GM12878 (cell line): ENCODE results near the gene STON1. TPM values are rescaled to one million over a fixed set of nuclear protein-coding genes. Genes with fewer than 3 reads are reported as not detected.
"Not testable (repeated sequence)": the region's sequence is repeated elsewhere in the genome, so short reads cannot be mapped to it uniquely, and the experiment has no call there.

ENCODE experiments used
- ATAC-seq: fragments of 200-7000 bp; cut with Tn5 transposase; 3 replicates; pipeline ENCODE4 v1.9.1; 2020; ENCODE audit warnings: mild to moderate bottlenecking, moderate library complexity
- BruUV-seq: library from RNA; stranded (reverse); fragments of 400-500 nt; replicated peaks from 2 replicates; lab custom pipeline; 2021; lab: Mats Ljungman, UMichigan
- CTCF ChIA-PET: fragments of 300-600 bp; sonication (Branson Sonifier 250); formaldehyde crosslinking; extraction: SDS; loops from one replicate; lab custom pipeline; 2021; ENCODE audit warnings: inconsistent platforms; lab: Yijun Ruan, JAX
- POLR2A ChIA-PET: fragments of 350-600 bp; formaldehyde crosslinking; extraction: SDS; loops from one replicate; lab custom pipeline; 2021; ENCODE audit warnings: inconsistent platforms; lab: Charles Lee
- RAD21 ChIA-PET: fragments of 300-600 bp; sonication (Branson Sonifier 250); formaldehyde crosslinking; loops from one replicate; lab custom pipeline; 2023; ENCODE audit warnings: antibody characterized with exemption; ENCODE audit not compliant: unreplicated experiment; lab: Charles Lee
- SMC1A ChIA-PET: fragments of 300-600 bp; sonication (Branson Sonifier 250); formaldehyde crosslinking; loops from one replicate; lab custom pipeline; 2023; ENCODE audit not compliant: unreplicated experiment, uncharacterized antibody; lab: Charles Lee
- DNase-seq: peaks from one replicate; pipeline ENCODE4 v3.0.0-alpha.2; 2011; ENCODE audit warnings: low read depth, low spot score
- FAIRE-seq: peaks from 3 replicates; lab custom pipeline; 2011; peaks lifted over from hg19 to GRCh38; lab: Jason Lieb, UNC
- H2AFZ ChIP-seq: 2 replicates; pipeline ENCODE4 v1.6.0; 2011; ENCODE audit warnings: low read depth, low read length, control low read depth; ENCODE audit not compliant: control insufficient read depth
- H3K27ac ChIP-seq: 2 replicates; pipeline ENCODE4 v1.5.1; 2011; ENCODE audit warnings: control low read depth; ENCODE audit not compliant: control insufficient read depth, insufficient read depth
- H3K27me3 ChIP-seq, 2 experiments: replicated peaks in 1 of 2; 2 replicates each; pipeline versions ENCODE4 v1.6.0 to v1.6.1; 2011; ENCODE audit warnings: low read length in 1 of 2; ENCODE audit not compliant: control insufficient read depth in 2 of 2, insufficient read depth in 2 of 2
- H3K36me3 ChIP-seq, 2 experiments: 2 replicates each; pipeline ENCODE4 v1.5.1; 2011; ENCODE audit warnings: low read length in 1 of 2; ENCODE audit not compliant: control insufficient read depth in 2 of 2, insufficient read depth in 2 of 2
- H3K4me1 ChIP-seq: 2 replicates; pipeline ENCODE4 v1.6.1; 2011; ENCODE audit warnings: mild to moderate bottlenecking, low read length, moderate library complexity, mixed read lengths; ENCODE audit not compliant: control insufficient read depth, insufficient read depth
- H3K4me2 ChIP-seq: 2 replicates; pipeline ENCODE4 v1.6.0; 2011; ENCODE audit warnings: control low read depth; ENCODE audit not compliant: control insufficient read depth, insufficient read depth
- H3K4me3 ChIP-seq: fragments of 200-600 bp; sonication (generic); 2 replicates; pipeline ENCODE4 v1.5.1; 2016
- H3K79me2 ChIP-seq: 2 replicates; pipeline ENCODE4 v1.6.0; 2011; ENCODE audit warnings: low read length; ENCODE audit not compliant: control insufficient read depth, insufficient read depth
- H3K9ac ChIP-seq: 2 replicates; pipeline ENCODE4 v1.8.0; 2011; ENCODE audit warnings: low read length, control low read depth, mixed read lengths; ENCODE audit not compliant: control insufficient read depth, insufficient read depth
- H3K9me3 ChIP-seq: replicated peaks from 3 replicates; pipeline ENCODE4 v1.5.1; 2011; ENCODE audit warnings: mild to moderate bottlenecking, low read length; ENCODE audit not compliant: control insufficient read depth, insufficient read depth
- H4K20me1 ChIP-seq: 2 replicates; pipeline ENCODE4 v1.6.0; 2011; ENCODE audit not compliant: control insufficient read depth, insufficient read depth
- BCL3 ChIP-seq: IDR thresholded peaks from 2 replicates; pipeline ENCODE4 v1.6.1; 2011; ENCODE audit warnings: borderline replicate concordance, low read depth, mild to moderate bottlenecking, moderate library complexity, low read length; ENCODE audit not compliant: insufficient read depth, poor library complexity, severe bottlenecking
- FOXK2 ChIP-seq: fragments of 450-650 bp; IDR thresholded peaks from 2 replicates; pipeline ENCODE4 v1.6.1; 2017; ENCODE audit warnings: mild to moderate bottlenecking, moderate library complexity
- MAX ChIP-seq: IDR thresholded peaks from 2 replicates; pipeline ENCODE4 v1.6.1; 2012; ENCODE audit warnings: low read depth, low read length, improper control_type of control experiment
- MTA2 ChIP-seq: fragments of 450-650 bp; IDR thresholded peaks from 2 replicates; pipeline ENCODE4 v1.6.1; 2016; ENCODE audit warnings: low read depth, mild to moderate bottlenecking, moderate library complexity
- POLR2AphosphoS2 ChIP-seq: IDR thresholded peaks from 2 replicates; pipeline ENCODE4 v1.6.1; 2011; ENCODE audit warnings: low read depth, mild to moderate bottlenecking, low read length, improper control_type of control experiment, moderate library complexity
- RB1 ChIP-seq: fragments of 450-650 bp; formaldehyde crosslinking; IDR thresholded peaks from 2 replicates; pipeline ENCODE4 v1.6.1; 2017; ENCODE audit warnings: mild to moderate bottlenecking, borderline replicate concordance
- SREBF1 ChIP-seq: IDR thresholded peaks from 2 replicates; pipeline ENCODE4 v1.6.1; 2012; ENCODE audit warnings: mild to moderate bottlenecking, low read length
- WGBS: methylation state at CpG from one replicate; pipeline ENCODE4 v1.1.6; 2016; ENCODE audit warnings: low lambda C conversion rate; ENCODE audit not compliant: insufficient replicate concordance, insufficient coverage; ENCODE audit errors: missing lambda C conversion rate; 5-methylcytosine and 5-hydroxymethylcytosine counted together
- in situ Hi-C: fragments of 300-500 bp; cut with MboI; formaldehyde crosslinking; loops from 9 replicates; pipeline ENCODE4 v1.14.3; 2018; ENCODE audit warnings: mixed read lengths
- intact Hi-C: fragments of 100-400 bp; cut with micrococcal nuclease; formaldehyde crosslinking; loops from one replicate; pipeline ENCODE4 v1.14.2; 2022; ENCODE audit not compliant: unreplicated experiment
- polyA plus RNA-seq, 11 experiments: library from polyadenylated mRNA; depleted of rRNA in 4 of 11; unstranded in 6 of 11; stranded (reverse) in 5 of 11; fragments of >200 nt; fragmentation: Nextera tagmentation in 4 of 11; fragmentation: Illumina TruSeq in 1 of 11; extraction: Ambion mirVana in 4 of 11; extraction: Trizol in 1 of 11; gene quantifications; 1 replicate in 1 of 11; 2 replicates in 10 of 11; pipeline versions ENCODE4 v1.2.1 to v1.2.3, GENCODE V29; 2011 to 2016; ENCODE audit warnings: inconsistent platforms in 2 of 11, missing spikeins in 2 of 11, low read depth in 1 of 11
- total RNA-seq, 4 experiments: library from RNA; depleted of rRNA in 3 of 4; stranded (reverse); fragments of >200 nt in 3 of 4; fragmentation: Illumina TruSeq in 1 of 4; extraction: Trizol in 1 of 4; gene quantifications; 2 replicates each; pipeline versions ENCODE4 v1.2.1 to v1.2.3, GENCODE V29; 2013 to 2021
- TF ChIP-seq, protein P1 (sequence below): IDR thresholded peaks from 2 replicates; pipeline ENCODE4 v1.6.1; 2012; ENCODE audit warnings: low read length, inconsistent platforms
- TF ChIP-seq, protein P2 (sequence below): IDR thresholded peaks from 2 replicates; pipeline ENCODE4 v1.6.1; 2012; ENCODE audit warnings: mild to moderate bottlenecking, low read depth, low read length

Gene STON1
- total and polyA plus RNA-seq, 10 of the 15 experiments (the other 5 are each of a cell fraction or from before 2014, with no cell fraction given) = 0.11 to 0.90 (median 0.22) TPM; not detected in 2

DNA sequence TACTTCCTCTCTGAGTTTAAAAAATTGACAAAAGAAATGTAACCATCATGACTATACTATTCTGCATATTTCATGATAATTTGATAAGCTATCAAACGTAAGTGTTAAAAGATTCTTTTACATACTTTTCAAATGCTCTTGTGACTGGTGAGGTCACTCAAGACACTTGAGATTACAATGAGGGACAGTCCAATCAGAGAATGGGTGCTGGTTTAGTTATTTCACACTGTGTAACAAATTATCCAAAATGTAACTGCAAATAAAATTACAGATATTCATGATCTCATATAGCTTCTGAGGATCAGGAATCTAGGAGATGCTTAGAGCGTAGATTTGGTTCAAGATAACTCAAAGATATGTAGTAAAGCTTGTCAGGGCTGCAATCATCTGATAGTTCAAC lies 83.3 kb downstream of the STON1 start (continued):
- no peak for TF ChIP-seq FOXK2

DNA sequence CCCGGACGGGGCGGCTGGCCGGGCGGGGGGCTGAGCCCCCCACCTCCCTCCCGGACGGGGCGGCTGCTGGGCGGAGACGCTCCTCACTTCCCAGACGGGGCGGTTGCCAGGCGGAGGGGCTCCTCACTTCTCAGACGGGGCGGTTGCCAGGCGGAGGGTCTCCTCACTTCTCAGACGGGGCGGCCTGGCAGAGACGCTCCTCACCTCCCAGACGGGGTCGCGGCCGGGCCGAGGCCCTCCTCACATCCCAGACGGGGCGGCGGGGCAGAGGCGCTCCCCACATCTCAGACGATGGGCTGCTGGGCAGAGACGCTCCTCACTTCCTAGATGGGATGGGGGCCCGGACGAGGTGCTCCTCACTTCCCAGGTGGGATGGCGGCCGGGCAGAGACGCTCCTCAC lies 84.6 kb downstream of the STON1 start:
- FAIRE-seq, H3K27me3 ChIP-seq, H3K9me3 ChIP-seq, H3K9ac ChIP-seq, H3K4me1 ChIP-seq, H4K20me1 ChIP-seq, POLR2A ChIA-PET, H3K27ac ChIP-seq, ATAC-seq, RAD21 ChIA-PET, H3K4me3 ChIP-seq, H2AFZ ChIP-seq, CTCF ChIA-PET, BruUV-seq, H3K36me3 ChIP-seq, in situ Hi-C loops, H3K79me2 ChIP-seq, intact Hi-C loops, SMC1A ChIA-PET, H3K4me2 ChIP-seq, DNase-seq: not testable (repeated sequence)
- 87% methylated on average over 14 of the region's 35 CpGs for WGBS

DNA sequence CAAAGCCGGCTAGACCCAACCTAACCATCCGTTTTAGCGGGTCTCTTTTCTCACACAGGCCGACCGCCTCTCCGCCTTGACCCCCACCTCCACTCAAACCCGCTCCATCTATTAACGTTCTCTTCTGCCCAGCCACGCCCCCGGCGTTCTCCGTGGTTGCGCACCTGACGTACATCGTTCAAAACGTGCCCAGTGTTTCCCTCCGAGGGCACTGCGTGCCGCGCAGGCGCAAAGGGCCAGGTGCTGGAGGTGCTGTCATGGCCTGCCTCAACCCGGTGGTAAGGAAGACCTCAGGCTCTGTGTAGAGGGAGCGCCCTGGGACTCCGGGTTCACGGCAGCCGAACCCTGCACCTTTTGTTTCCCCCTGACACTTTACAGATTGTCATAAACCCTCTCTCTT lies 87.7 kb downstream of the STON1 start, which contains the start of gene GTF2A1L:
Gene GTF2A1L, plus strand, starts transcription at position 239 of the 400 bp plus-strand sequence. Its CDS starts 19 bp downstream, at position 258.
- WGBS = 75% methylated on average over 25 of the region's 26 CpGs
- no peak for ATAC-seq
- intact Hi-C loops = no loop called here
- no peak within 1 kb of the TSS for H3K27ac ChIP-seq
- no peak for FAIRE-seq
- H3K4me1 ChIP-seq = no peaks in the 10 kb centered on the region
- in situ Hi-C loops = no loop called here
- ChIA-PET RAD21 (no interaction called here), CTCF (no interaction called here), SMC1A (no interaction called here), POLR2A (no interaction called here)
- TF ChIP-seq, protein P1, sequence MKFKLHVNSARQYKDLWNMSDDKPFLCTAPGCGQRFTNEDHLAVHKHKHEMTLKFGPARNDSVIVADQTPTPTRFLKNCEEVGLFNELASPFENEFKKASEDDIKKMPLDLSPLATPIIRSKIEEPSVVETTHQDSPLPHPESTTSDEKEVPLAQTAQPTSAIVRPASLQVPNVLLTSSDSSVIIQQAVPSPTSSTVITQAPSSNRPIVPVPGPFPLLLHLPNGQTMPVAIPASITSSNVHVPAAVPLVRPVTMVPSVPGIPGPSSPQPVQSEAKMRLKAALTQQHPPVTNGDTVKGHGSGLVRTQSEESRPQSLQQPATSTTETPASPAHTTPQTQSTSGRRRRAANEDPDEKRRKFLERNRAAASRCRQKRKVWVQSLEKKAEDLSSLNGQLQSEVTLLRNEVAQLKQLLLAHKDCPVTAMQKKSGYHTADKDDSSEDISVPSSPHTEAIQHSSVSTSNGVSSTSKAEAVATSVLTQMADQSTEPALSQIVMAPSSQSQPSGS = no peak
- TF ChIP-seq, protein P2, sequence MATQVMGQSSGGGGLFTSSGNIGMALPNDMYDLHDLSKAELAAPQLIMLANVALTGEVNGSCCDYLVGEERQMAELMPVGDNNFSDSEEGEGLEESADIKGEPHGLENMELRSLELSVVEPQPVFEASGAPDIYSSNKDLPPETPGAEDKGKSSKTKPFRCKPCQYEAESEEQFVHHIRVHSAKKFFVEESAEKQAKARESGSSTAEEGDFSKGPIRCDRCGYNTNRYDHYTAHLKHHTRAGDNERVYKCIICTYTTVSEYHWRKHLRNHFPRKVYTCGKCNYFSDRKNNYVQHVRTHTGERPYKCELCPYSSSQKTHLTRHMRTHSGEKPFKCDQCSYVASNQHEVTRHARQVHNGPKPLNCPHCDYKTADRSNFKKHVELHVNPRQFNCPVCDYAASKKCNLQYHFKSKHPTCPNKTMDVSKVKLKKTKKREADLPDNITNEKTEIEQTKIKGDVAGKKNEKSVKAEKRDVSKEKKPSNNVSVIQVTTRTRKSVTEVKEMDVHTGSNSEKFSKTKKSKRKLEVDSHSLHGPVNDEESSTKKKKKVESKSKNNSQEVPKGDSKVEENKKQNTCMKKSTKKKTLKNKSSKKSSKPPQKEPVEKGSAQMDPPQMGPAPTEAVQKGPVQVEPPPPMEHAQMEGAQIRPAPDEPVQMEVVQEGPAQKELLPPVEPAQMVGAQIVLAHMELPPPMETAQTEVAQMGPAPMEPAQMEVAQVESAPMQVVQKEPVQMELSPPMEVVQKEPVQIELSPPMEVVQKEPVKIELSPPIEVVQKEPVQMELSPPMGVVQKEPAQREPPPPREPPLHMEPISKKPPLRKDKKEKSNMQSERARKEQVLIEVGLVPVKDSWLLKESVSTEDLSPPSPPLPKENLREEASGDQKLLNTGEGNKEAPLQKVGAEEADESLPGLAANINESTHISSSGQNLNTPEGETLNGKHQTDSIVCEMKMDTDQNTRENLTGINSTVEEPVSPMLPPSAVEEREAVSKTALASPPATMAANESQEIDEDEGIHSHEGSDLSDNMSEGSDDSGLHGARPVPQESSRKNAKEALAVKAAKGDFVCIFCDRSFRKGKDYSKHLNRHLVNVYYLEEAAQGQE = no peak
- no peak for TF ChIP-seq MAX
- no peak for TF ChIP-seq BCL3
- no peak for TF ChIP-seq MTA2
- TF ChIP-seq SREBF1 = no peak
- TF ChIP-seq RB1 = no peak
- TF ChIP-seq POLR2AphosphoS2 = no peak
- no peaks in the 10 kb centered on the region for H3K36me3 ChIP-seq
- no peak within 1 kb of the TSS for H3K4me2 ChIP-seq
- no peak within 1 kb of the TSS for H2AFZ ChIP-seq
- no peaks in the 10 kb centered on the region for H3K27me3 ChIP-seq
- H3K9ac ChIP-seq = no peak within 1 kb of the TSS
- H3K4me3 ChIP-seq = no peak within 1 kb of the TSS
- no peaks in the 10 kb centered on the region for H3K9me3 ChIP-seq
- H3K79me2 ChIP-seq = no peaks in the 10 kb centered on the region
- H4K20me1 ChIP-seq = no peaks in the 10 kb centered on the region
- no TSS peak for BruUV-seq
- no peak for DNase-seq
